GM21367 (cell line): Measurements from ENCODE around the gene FBXO11.

Experiments used
- ATAC-seq: cut with Tn5 transposase; IDR thresholded peaks from one replicate; pipeline ENCODE4 v1.9.1; 2021; ENCODE audit not compliant: unreplicated experiment

FBXO11 gene

DNA sequence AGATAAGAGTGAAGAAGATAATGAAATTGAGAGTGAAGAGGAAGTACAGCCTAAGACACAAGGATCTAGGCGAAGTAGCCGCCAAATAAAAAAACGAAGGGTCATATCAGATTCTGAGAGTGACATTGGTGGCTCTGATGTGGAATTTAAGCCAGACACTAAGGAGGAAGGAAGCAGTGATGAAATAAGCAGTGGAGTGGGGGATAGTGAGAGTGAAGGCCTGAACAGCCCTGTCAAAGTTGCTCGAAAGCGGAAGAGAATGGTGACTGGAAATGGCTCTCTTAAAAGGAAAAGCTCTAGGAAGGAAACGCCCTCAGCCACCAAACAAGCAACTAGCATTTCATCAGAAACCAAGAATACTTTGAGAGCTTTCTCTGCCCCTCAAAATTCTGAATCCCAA lies 107.7 kb downstream of the FBXO11 start:
- ATAC-seq = no peak

DNA sequence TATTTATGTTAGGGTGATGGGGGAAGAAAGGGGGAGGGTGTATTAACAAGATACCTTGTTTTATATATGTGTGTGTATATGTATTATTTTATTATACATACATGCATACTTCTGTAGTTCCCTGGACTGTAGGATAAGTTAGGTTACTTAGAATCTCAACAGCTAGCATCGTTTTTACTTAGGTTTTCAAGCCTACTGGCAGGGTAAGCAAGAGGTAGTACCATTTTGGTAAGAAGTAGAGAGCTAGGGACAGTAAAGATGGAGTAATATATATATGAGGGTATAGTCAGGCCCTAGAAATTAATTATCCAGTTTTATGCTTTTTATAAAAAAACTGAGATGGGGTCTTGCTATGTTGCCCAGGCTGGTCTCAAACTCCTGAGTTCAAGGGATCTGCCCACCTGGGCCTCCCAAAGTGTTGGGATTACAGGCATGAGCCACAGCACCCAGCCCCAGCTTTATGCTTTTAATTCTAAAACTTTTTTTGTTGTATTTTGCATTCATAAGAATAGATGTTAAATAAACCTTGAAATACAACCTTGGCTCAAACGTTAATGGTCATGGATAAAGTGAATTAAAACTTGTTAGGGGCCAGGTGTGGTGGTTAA lies 110.1 kb downstream of the FBXO11 start:
- no peak for ATAC-seq

DNA sequence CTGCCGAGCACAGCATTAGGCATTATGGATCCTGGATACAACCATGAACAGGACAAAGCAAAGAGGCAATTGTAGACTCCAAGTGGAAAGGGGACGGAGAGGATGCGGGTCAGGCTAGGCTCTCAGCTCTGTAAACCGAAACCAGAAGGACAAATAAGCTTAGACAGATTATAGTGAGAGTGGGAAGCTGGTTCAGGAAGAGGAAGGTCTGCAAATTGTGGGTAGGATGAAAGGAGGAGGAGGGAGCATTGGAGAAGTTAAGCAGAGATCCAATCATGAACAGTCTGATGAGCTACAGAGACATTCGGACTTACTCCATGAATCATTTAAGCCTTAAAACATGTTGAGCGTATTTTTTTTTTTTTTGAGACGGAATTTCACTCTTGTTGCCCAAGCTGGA lies 120.3 kb downstream of the FBXO11 start:
- no peak for ATAC-seq

DNA sequence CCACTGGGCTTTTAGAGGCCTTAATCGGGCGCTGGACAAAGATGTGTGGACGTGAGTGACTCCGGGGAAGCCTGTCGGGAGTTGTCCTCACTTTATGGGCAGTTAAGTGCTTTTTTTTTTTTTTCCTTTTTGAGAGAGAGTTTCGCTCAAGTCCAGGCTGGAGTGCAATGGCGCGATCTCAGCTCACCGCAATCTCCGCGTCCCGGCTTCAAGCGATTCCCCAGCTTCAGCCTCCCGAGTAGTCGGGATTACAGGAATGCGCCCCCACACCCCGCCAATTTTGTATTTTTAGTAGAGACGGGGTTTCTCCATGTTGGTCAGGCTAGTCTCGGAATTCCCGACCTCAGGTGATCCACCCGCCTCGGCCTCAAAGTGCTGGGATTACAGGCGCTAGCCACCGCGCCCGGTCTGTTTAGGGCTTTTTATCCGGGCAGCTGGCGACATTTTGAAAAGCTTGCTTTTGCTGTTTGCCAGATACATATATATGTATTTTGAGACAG lies 121.9 kb downstream of the FBXO11 start:
- no peak for ATAC-seq

DNA sequence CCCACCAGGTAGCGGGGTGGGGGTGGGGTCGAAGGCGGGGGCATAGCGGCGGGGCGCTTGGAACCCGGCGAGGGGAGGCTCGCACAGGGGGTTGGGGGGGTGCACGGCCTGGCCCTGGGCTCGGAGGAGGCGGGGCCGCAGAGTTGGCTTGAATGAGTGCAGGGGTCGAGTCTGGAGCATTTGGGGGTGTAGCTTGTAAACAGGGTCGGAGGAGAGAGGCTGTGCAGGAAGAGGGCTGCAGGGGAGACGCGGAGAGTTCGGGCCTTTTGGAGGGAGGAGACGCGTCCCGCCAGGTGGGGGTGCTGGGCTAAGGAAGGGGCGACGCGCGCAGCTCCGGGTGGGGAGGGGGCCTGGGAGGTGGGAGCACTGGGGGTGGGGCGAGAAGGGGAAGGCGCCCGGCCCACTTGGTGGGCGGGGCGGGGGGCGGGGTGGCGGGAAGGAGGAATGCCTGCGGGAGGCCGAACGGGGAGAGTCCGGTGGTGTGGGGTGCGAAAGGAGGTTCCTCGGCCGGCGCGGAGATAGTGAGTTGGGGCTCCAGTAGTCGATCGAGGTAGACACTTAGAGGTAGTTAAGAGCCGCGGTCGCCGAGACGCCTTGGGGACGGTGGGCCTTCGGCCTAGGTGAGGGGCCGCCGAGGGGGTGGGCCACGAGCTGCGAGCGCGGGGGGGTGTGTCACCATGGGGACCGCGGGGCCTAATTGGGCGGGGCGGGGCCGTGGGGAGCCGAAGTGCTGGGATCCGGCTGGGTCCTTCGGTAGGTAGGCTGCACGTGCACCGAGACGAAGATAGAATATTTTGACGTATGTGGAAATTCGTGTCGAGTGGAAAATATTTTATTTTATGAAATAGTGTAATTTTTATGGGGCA lies 122.6 kb downstream of the FBXO11 start:
- peak; percentile 23 for ATAC-seq

DNA sequence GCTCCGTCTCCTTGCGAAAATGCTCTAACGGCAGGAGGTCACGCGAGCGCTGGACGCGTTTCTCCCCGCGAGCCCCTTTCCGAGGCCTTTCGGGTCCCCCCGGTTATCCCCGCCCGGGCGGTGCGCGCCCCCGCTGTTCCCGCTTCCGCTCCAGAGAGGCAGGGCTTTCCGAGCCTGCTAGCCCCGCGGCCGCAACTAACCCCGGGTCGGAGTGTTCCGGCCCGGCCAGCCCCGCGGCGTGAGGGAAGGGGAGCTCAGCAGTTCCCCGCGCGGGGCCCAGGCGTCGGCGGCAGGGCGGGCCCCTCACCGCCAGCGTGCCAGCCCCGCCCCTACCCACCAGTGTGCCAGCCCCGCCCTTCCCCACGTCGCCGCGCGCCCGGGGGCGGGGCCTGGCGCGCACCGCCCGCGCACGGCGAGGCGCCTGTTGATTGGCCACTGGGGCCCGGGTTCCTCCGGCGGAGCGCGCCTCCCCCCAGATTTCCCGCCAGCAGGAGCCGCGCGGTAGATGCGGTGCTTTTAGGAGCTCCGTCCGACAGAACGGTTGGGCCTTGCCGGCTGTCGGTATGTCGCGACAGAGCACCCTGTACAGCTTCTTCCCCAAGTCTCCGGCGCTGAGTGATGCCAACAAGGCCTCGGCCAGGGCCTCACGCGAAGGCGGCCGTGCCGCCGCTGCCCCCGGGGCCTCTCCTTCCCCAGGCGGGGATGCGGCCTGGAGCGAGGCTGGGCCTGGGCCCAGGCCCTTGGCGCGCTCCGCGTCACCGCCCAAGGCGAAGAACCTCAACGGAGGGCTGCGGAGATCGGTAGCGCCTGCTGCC lies 123.4 kb downstream of the FBXO11 start, which contains the start of gene MSH6:
Gene MSH6, plus strand, starts transcription at position 475 of the 815 bp plus-strand sequence. Its CDS starts 89 bp downstream, at position 564.
- peak; percentile 73 for ATAC-seq

DNA sequence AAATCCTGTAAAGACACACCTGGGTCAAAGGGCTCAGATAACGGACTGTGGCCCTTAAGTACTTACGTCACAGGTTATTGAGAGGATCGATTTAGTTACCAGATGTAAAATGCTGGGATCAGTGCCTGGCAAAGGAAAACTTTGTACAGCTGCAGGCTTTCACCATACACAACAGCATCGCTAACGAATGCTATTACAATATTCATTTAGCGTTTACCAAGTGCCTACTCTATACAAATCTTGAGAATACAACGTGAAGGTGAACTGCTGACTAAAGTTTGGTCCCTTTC lies 124.0 kb downstream of the FBXO11 start:
- ATAC-seq = no peak

DNA sequence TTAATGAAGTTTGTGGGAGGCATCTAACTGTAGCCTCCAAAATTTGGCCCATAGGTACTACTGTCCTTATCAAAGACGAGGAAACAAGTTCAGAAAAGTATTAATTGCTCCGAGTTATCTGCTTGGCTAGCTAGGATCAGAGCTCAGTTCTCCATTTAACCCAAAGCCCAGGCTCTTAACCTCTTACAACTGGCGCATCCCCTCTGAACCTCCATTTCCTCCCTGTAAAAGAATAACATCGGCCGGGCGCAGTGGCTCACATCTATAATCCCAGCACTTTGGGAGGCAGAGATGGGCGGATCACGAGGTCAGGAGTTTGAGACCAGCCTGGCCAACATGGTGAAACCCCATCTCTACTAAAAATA lies 126.9 kb downstream of the FBXO11 start:
- no peak for ATAC-seq

DNA sequence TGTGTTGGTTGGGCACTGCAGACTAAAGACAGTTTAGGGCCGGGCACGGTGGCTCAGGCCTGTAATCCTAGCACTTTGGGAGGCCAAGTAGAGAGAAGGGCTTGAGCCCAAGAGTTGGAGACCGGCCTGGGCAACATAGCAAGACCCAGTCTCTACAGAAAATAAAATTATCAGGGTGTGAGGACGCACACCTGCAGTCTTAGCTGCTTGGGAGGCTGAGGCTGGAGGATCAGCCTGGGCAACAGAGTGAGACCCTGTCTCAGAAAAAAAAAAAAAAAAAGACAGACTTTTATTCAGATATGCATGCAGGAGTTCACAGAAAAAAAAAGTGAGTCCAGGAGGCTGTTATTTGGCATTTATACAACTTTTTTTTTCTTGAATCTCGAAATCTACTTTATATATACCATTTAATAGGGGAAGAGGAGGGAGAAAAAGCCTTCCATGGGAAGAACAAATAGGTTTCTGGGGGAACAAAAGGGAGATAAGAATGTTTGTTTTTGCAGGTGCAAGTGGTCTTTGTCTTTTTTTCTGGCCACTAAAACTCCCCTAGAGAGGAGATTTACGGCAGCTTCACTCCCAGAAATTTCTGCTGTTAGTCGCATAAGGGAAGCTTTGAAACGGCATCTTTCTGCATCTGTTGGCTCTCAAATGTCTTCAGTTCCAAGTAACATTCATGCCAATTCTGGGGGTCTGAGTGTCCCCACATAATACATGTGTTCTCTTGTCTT lies 127.4 kb downstream of the FBXO11 start:
- no peak for ATAC-seq

DNA sequence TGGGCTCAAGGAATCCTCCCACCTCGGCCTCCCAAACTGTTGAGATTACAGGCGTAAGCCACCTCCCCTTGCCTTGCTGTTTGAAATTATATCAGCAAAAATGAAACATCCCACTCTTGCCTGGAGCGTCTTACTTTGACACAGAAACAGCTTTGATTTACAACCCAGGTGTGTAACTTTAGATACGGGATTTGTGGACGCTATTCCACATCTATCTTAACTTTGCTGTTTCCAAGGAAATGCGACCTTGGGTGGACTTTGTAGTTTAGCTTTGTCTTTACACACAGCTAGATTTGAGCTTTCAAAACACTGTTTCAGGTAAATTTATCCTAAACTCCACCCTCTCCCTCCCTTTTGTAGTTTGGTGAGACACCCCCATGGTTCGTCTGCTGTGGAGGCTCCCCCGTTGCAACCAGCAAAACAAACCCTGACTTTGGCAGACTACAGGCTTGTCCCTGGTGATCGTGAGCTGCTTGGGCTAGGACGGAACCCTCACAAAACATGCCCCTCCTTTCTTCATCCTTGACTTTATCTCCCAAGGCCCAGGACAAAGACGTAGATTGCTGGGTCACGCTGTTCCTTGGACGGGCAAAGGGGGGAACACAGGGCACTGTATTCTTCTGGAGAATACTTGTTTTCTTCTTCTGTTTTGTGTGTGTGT lies 128.9 kb downstream of the FBXO11 start:
- ATAC-seq = no peak

DNA sequence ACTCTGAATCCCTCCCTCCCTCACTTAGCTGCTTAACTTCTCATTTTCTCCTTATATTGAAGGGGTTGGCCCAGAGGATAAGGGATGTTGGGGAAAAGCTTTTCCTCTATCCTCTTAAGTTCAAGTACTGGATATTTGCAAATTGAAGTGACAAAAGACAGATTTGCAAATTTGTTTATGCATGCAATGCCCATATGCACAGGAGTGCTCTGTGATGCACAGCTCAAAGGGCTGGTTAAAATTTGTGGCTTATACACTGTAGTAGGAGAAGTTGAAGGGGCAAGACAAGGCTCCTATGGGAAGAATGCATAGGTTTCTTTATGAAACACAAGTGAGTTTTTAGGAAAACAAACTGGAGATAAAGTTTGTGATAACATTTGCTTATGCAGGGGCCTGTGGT lies 131.7 kb downstream of the FBXO11 start:
- ATAC-seq = no peak

DNA sequence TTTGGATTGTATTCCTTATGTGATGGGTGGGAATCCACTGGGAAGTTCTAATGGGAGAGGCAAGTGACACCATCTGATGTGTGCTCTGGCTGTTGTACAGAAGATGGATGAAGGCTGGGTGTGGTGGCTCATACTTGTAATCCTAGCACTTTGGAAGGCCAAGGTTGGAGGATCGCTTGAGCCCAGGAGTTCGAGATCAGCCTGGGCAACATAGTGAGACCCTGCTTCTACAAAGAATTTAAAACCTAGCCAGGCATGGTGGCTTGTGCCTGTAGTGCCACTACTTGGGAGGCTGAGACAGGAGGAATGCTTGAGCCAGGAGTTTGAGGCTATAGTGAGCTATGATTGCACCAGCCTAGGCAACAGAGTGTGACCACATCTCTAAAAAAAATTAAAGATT lies 134.0 kb downstream of the FBXO11 start:
- no peak for ATAC-seq

DNA sequence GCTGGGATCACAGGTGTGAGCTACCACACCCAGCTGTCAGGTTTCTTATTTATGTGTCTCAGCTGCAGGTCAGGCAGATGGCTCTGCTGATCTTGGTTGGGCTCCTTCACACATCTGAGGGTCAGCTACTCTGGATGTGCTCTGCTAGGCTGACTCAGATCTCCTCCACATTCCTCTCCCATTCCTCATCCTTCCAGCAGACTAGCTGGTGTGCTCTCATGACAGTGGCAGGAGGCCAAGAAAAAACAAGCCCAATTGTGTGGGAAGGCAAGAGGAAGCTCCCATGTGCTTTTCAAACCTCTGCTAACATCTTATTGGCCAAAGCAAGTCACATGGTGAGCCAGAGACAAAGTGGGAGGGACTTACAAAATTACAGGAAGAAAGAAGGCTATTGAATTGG lies 135.1 kb downstream of the FBXO11 start:
- ATAC-seq = no peak

DNA sequence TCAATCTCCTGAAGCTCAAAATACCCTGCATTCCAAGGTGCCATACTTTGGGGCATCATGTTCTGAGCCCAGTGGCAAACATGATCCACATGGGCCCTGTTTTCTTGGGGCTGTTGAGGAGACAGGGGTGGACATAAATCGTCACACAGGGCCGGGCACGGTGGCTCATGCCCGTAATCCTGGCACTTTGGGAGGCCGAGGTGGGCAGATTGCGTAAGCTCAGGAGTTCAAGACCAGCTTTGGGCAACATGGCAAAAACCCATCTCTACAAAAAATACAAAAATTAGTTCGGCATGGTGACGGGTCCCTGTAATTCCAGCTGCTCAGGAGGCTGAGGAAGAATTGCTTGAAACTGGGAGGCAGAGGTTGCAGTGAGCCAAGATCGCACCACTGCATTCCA lies 137.0 kb downstream of the FBXO11 start:
- ATAC-seq = no peak

DNA sequence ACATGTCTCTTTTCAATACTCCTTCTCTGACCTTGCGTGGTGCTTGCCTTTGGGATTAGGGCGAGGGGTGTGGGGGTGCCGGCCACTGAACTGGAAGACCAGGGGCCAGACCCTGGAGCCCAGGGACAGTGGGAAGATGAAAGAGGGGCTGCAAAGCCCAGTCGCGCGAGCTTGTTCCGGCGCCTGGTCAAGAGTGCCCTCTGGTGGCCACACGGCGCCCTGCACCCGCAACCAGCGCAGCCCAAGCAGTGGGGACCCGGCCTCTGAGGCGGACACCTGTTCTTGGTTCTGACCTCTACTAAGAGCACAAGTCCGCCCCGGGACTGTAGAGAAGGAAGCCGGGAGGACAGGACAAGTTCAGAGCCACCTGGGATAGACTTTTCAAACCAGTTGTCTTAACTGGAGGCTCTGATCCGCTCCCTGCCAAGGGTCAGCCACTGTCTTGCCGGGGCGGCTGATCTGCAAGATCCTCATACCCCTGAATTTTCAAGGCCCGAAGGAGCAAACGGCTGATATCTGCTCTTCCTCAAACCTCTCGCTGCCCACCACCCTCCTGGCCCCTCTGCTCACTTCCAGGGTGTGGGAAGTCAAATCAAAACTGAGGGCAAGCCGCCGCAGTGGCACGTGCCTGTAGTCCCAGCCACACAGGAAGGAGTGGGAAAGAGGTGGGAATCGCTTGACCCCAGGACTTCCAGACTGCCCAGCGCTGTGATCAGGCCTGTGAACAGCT lies 138.3 kb downstream of the FBXO11 start:
- peak; percentile 65 for ATAC-seq

DNA sequence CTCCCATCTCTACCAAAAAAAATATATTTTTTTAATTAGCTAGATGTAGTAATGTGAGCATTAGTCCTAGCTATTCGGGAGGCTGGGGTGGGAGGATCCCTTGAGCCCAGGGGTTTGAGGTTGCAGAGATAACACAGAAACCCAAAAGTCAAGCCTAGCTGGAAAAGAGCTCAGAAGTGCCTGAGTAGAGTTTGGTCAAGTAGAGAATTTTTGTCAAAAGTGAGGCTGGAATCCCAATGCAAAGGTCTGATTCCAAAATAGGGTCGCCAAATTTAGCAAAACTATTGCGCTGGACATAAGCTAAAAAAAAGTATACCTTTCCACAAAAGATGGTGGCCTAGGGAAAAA lies 138.8 kb downstream of the FBXO11 start:
- no peak for ATAC-seq

DNA sequence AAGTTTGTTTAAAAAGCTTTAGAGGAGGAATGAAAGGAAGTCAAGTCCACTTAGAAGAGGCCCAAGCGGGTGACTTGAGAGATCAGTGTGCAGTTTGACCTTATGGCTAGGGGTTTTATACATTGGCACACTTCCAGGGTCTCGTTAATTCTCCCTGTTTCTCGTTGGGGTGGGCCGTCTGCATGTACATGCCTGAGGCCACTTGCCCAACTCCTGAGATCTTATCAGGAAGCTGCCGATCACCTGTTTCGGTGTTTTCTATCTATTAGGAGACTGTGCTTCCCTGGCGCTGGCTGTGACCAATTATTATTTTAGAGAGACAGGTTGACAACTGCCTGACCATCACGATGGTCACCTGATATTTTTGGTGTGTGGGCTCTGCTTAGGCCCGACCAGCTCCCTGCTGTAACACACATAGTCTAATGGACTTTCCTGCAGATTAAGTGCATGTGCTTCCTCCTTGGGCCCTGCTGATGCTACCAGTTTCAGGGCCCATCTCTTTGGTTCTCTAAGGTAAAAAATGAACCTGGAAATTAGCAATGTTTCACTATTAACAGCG lies 154.4 kb downstream of the FBXO11 start:
- no peak for ATAC-seq

DNA sequence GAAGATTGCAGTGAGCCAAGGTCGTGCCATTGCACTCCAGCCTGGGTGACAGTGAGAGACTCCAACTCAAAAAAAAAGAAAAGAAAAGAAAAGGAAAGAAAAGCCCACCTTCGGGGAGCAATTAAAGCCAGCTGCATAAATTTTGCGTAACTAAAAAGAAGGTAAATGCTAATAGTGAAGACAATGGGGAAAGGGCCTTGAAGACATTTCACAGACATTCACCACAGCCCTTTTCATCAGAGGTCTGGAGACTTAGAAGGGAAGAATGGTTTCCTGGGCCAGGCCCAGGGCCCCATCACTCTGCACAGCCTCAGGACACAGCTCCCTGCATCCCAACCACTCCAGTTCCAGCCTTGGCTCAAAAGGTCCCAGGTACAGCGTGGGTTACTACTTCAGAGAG lies 158.4 kb downstream of the FBXO11 start:
- no peak for ATAC-seq

DNA sequence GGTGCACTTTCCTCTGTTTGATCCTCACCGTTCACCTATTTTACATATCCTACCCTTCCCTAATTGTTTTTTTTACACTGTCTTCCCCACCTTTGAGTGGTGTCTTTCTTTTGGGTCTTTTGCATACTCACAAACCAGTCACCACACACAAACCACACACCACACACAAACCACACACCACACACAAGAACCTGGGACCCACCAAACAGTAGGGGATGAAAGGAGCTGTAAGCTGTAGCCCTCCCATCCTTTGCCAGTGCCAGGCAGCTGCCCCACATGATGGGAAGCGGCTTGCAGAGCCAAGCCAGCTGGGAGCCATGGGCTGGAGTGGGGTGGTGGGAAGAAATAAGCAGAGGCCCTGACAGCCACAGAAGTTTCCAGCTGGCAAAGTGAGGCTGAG lies 162.2 kb downstream of the FBXO11 start:
- no peak for ATAC-seq

DNA sequence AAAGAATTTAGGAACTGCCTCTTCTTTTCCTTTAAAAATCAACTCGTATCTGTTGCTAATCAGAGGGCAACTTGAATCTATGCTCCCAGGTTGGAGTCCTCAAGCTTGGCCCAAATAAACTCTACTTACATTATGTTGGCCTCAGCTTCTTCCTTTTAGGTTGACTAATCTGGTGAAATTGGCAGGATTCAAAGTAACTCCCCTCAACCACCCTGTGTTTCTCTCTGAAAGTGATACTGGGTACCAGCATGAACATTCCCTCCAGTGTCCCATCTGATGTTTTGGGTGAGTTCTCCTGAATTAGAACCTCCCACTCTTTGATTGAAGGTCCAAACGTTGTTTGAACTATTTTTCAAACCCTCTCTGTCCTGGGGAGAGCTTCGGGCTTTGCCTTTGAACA lies 164.7 kb downstream of the FBXO11 start:
- no peak for ATAC-seq
